SH-SY5Y (cell line): ENCODE data around the gene NTF3.

ENCODE experiments used
- GATA2 ChIP-seq: IDR thresholded peaks from 2 replicates; pipeline ENCODE4 v1.6.1; 2011; ENCODE audit warnings: mild to moderate bottlenecking, low read depth, low read length
- GATA3 ChIP-seq: IDR thresholded peaks from 2 replicates; pipeline ENCODE4 v1.6.1; 2011; ENCODE audit warnings: low read depth, mild to moderate bottlenecking, low read length, moderate library complexity

The NTF3 gene

GRCh38 chr12:5439788-5440300 lies 7.9 kb downstream of the NTF3 start:
- TF ChIP-seq GATA3 (no peak), GATA2 (no peak)

- TF ChIP-seq GATA2 (no peak), GATA3 (no peak)
These were observed 9.1 kb downstream of the NTF3 start for GRCh38 chr12:5440978-5441377.

- TF ChIP-seq GATA3 = no peak
- no peak for TF ChIP-seq GATA2
These were observed 9.8 kb downstream of the NTF3 start for GRCh38 chr12:5441497-5442236.

- TF ChIP-seq GATA3 (no peak), GATA2 (no peak)
These were observed 10.5 kb downstream of the NTF3 start for GRCh38 chr12:5442251-5443006.

- no peak for TF ChIP-seq GATA3
- TF ChIP-seq GATA2 = no peak
These were observed 12.6 kb downstream of the NTF3 start for GRCh38 chr12:5444520-5444919.

GRCh38 chr12:5447320-5447719 lies 15.4 kb downstream of the NTF3 start:
- TF ChIP-seq GATA3 (no peak), GATA2 (no peak)

GRCh38 chr12:5451251-5451650 lies 19.3 kb downstream of the NTF3 start:
- TF ChIP-seq GATA2 (no peak), GATA3 (no peak)

GRCh38 chr12:5452569-5452968 lies 20.7 kb downstream of the NTF3 start:
- TF ChIP-seq GATA3 (no peak), GATA2 (no peak)

- TF ChIP-seq GATA3 (no peak), GATA2 (no peak)
These were observed 21.6 kb downstream of the NTF3 start for GRCh38 chr12:5453466-5453865.

- TF ChIP-seq GATA3 = no peak
- TF ChIP-seq GATA2 = no peak
These were observed 23.1 kb downstream of the NTF3 start for GRCh38 chr12:5455045-5455444.

GRCh38 chr12:5456030-5456429 lies 24.1 kb downstream of the NTF3 start:
- no peak for TF ChIP-seq GATA3
- no peak for TF ChIP-seq GATA2

GRCh38 chr12:5456906-5457305 lies 25.0 kb downstream of the NTF3 start:
- TF ChIP-seq GATA2 (no peak), GATA3 (no peak)

- no peak for TF ChIP-seq GATA2
- TF ChIP-seq GATA3 = no peak
These were observed 26.5 kb downstream of the NTF3 start for GRCh38 chr12:5458229-5459050.
